Common myeloid progenitor, CD34-positive (primary cell): ENCODE results near the gene NRG3.

Source experiments
- CTCF ChIA-PET: fragments of 350-600 bp; sonication (Branson Sonifier 250); formaldehyde crosslinking; loops from one replicate; lab custom pipeline; 2021; ENCODE audit warnings: antibody characterized with exemption; lab: Charles Lee
- POLR2A ChIA-PET: fragments of 350-600 bp; sonication (Branson Sonifier 250); formaldehyde crosslinking; loops from one replicate; lab custom pipeline; 2021; ENCODE audit warnings: antibody characterized with exemption; lab: Charles Lee
- DNase-seq, 3 donors: peaks; one replicate each; pipeline versions ENCODE4 v3.0.0 to v3.0.0-alpha.2; 2013
- H3K27ac ChIP-seq, 2 experiments: 1 replicate in 1 of 2; 2 replicates in 1 of 2; pipeline ENCODE4 v1.7.0; 2013; ENCODE audit warnings: inconsistent platforms in 2 of 2, low read length in 2 of 2, mild to moderate bottlenecking in 2 of 2, low read depth in 1 of 2, moderate library complexity in 1 of 2; ENCODE audit not compliant: severe bottlenecking in 2 of 2, insufficient read depth in 1 of 2, poor library complexity in 1 of 2
- H3K27me3 ChIP-seq, 5 experiments: replicated peaks in 2 of 5; 1 replicate in 3 of 5; 2 replicates in 2 of 5; pipeline versions ENCODE4 v1.6.1 to v1.7.0; 2013; ENCODE audit warnings: low read length in 4 of 5, mild to moderate bottlenecking in 2 of 5, moderate library complexity in 2 of 5, inconsistent platforms in 1 of 5; ENCODE audit not compliant: insufficient read depth in 5 of 5, control insufficient read depth in 4 of 5
- H3K36me3 ChIP-seq, 4 experiments: 1 replicate in 2 of 4; 2 replicates in 2 of 4; pipeline versions ENCODE4 v1.6.1 to v1.7.0; 2013; ENCODE audit warnings: low read length in 3 of 4, control low read depth in 1 of 4, mild to moderate bottlenecking in 1 of 4; ENCODE audit not compliant: control insufficient read depth in 4 of 4, insufficient read depth in 4 of 4
- H3K4me1 ChIP-seq, 4 experiments: 1 replicate in 3 of 4; 2 replicates in 1 of 4; pipeline versions ENCODE4 v1.6.1 to v1.7.1; 2013; ENCODE audit warnings: low read length in 3 of 4, mild to moderate bottlenecking in 3 of 4, control low read depth in 1 of 4, inconsistent platforms in 1 of 4, moderate library complexity in 1 of 4; ENCODE audit not compliant: control insufficient read depth in 4 of 4, insufficient read depth in 4 of 4; ENCODE audit errors: control extremely low read depth in 1 of 4
- H3K4me3 ChIP-seq, 7 experiments: 1 replicate in 4 of 7; 2 replicates in 3 of 7; pipeline versions ENCODE4 v1.5.1 to v1.7.0; 2013; ENCODE audit warnings: mild to moderate bottlenecking in 7 of 7, low read length in 6 of 7, moderate library complexity in 6 of 7, inconsistent platforms in 2 of 7, low read depth in 2 of 7, control low read depth in 1 of 7; ENCODE audit not compliant: insufficient read depth in 4 of 7, control insufficient read depth in 1 of 7; ENCODE audit errors: extremely low read depth in 1 of 7
- H3K9me3 ChIP-seq, 5 experiments: 1 replicate in 4 of 5; 2 replicates in 1 of 5; pipeline versions ENCODE4 v1.6.1 to v1.7.1; 2013; ENCODE audit warnings: low read length in 4 of 5, mild to moderate bottlenecking in 2 of 5, inconsistent platforms in 1 of 5, low read depth in 1 of 5, moderate library complexity in 1 of 5; ENCODE audit not compliant: control insufficient read depth in 4 of 5, insufficient read depth in 2 of 5; ENCODE audit errors: control extremely low read depth in 1 of 5
- WGBS: methylation state at CpG from one replicate; pipeline ENCODE4 v1.1.5; 2013; ENCODE audit not compliant: insufficient coverage; 5-methylcytosine and 5-hydroxymethylcytosine counted together

The NRG3 gene

DNA sequence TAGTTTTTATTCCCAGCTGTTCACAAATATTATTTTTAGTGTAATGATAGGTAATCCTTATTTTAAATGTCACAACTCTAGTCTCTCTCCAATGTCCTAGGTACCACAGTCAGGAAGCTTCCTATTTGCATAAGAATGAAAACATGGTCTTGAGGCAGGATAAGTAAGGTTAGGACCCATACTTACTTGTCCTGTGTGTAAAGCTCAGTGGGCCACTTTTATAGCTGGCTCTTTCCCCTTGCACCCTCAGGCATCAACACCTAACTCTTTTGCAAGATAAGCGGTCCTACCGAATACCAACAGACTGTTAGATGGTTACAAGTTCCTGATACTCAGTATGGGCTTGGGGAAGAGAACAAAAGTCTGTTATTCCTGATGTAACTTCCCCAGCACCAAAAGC, 986.9 kb downstream of the NRG3 start:
- 90% methylated on average over 2 of the region's 2 CpGs for WGBS
- no peaks in the 10 kb centered on the region for H3K27me3 ChIP-seq
- no peak overlapping the region for H3K4me3 ChIP-seq
- ChIA-PET POLR2A (no interaction called here), CTCF (no interaction called here)
- H3K27ac ChIP-seq: no peak overlapping the region
- no peaks in the 10 kb centered on the region for H3K36me3 ChIP-seq
- H3K9me3 ChIP-seq: no peaks in the 10 kb centered on the region
- H3K4me1 ChIP-seq: no peaks in the 10 kb centered on the region
- no peak for DNase-seq

DNA sequence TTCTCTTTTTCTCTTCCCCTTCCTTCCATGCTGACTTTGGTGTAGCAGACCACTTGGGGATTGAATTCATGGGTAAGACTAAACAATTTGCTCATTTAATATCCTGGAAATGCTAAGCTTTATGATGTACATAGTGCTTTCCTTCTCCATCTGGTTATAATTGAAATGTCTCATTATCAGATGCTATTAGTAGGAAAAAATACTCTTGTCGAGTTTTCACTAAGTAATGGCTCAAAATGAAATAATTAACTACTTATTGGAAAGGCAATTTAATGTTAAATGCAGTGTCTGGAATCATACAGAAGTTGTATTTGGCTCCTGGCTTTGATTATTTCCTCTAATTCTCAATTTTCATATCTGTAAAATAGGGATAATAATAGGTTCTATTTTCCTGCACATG, 990.4 kb downstream of the NRG3 start:
- Histone ChIP-seq H3K27ac (no peak overlapping the region), H3K36me3 (no peaks in the 10 kb centered on the region), H3K4me1 (no peaks in the 10 kb centered on the region), H3K4me3 (no peak overlapping the region), H3K27me3 (no peaks in the 10 kb centered on the region), H3K9me3 (no peaks in the 10 kb centered on the region)
- POLR2A ChIA-PET: no interaction called here
- WGBS: no CpG with 5 or more reads among the region's 1 CpG
- DNase-seq: no peak
- CTCF ChIA-PET: no interaction called here

DNA sequence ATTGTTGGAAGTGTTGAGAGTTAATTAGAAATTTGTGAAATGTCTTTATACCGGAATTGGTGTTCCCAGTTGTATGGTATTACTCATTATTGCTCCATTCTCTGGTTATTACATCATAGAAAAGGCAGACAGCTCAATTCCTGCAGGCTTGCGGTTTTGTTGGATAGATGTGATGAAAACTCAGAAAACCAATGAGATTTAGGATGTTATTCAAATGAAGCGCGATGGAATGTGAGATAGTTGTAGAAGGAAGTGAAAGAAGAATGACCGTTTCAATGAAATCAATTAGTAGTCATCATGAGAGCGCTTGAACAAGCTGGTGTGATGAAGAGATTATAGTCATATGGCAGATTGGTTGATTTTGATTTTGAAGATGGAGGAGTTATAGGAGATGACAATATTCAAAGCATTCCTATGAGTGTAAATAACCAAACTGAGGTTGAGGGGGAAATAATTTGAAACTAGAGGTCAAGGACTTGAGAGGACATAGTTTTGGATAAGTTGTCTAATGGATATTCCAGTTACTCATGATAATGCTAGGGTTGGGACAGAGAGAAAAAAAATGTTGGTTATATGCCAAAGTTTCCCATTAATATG, 991.5 kb downstream of the NRG3 start:
- Histone ChIP-seq H3K36me3 (no peaks in the 10 kb centered on the region), H3K27ac (no peak overlapping the region), H3K9me3 (no peaks in the 10 kb centered on the region), H3K4me3 (no peak overlapping the region), H3K27me3 (no peaks in the 10 kb centered on the region), H3K4me1 (no peaks in the 10 kb centered on the region)
- ChIA-PET POLR2A (no interaction called here), CTCF (no interaction called here)
- no peak for DNase-seq
- 80% methylated on average over 5 of the region's 6 CpGs for WGBS

DNA sequence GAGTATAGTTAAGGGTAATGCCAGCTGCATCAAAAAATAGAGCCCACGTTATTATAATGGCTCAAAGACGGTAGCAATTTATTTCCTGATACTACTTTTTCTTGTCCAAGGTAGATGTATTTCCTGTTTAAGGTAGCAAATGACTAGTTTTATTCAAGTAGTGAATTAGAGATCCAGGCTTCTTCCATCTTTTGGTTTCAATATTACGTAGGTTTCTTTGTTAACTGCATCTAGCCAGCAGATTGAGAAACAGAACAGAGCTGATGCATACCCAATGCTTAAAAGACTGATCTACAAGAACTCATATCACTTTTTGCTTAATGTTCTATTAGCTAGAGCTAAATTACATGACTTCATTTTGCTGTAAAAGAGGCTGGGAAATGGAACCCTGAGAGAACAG, 992.1 kb downstream of the NRG3 start:
- POLR2A ChIA-PET: no interaction called here
- CTCF ChIA-PET: no interaction called here
- H3K27ac ChIP-seq: no peak overlapping the region
- no peaks in the 10 kb centered on the region for H3K9me3 ChIP-seq
- no peaks in the 10 kb centered on the region for H3K4me1 ChIP-seq
- no peaks in the 10 kb centered on the region for H3K36me3 ChIP-seq
- no peak overlapping the region for H3K4me3 ChIP-seq
- 100% methylated on average over 1 of the region's 3 CpGs for WGBS
- DNase-seq: no peak
- H3K27me3 ChIP-seq: no peaks in the 10 kb centered on the region

DNA sequence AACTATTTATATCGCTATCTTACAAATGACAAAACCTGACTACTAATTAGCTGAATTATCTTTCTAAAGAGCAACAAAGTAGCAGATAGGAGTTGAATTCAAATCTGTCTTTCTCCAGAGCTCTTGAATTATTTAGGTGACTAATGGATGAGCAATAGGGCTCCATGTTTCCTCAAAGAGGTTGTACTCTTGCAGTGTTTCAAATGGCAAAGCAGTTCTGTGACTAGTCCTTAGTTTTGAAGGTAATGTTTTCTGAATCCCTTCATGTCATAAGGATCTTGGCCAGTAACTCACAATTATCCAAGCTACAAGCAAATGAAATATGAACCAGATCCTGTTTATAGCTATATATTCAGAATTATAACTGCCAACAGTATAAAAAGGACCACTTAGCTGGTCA, 999.7 kb downstream of the NRG3 start:
- ChIA-PET CTCF (no interaction called here), POLR2A (no interaction called here)
- no peaks in the 10 kb centered on the region for H3K36me3 ChIP-seq
- DNase-seq: no peak
- no peaks in the 10 kb centered on the region for H3K4me1 ChIP-seq
- no peak overlapping the region for H3K4me3 ChIP-seq
- H3K9me3 ChIP-seq: no peaks in the 10 kb centered on the region
- whole genome bisulfite sequencing: no CpG with 5 or more reads among the region's 1 CpG
- no peak overlapping the region for H3K27ac ChIP-seq
- H3K27me3 ChIP-seq: no peaks in the 10 kb centered on the region

DNA sequence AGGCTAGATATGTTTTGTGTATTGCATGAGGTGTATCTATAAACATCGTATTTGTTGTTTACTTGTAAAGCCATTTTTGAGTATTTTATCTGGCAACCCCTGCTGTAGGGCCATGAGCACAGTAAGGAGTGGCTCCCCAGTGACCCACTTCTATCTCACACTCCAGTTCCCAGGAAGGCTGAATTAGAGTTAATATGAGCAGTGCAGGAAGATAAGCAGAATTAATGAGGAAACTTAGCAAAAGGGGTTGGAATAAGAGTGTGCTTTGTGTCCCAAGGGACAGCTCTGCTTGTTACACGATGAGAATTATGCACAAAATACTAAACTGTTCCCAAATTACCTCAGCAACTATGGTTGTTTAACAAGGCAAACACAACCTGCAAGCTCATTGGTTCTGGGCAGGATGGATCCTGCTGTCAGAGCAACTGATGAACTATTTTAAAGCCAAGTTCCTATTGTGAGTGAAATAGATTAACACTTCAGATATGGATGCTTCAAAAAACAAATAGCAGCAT, 1005.8 kb downstream of the NRG3 start:
- H3K36me3 ChIP-seq: no peaks in the 10 kb centered on the region
- no peak overlapping the region for H3K4me3 ChIP-seq
- H3K27ac ChIP-seq: no peak overlapping the region
- WGBS: 92% methylated on average over 2 of the region's 2 CpGs
- DNase-seq: no peak
- H3K27me3 ChIP-seq: no peaks in the 10 kb centered on the region
- ChIA-PET CTCF (no interaction called here), POLR2A (no interaction called here)
- H3K4me1 ChIP-seq: no peaks in the 10 kb centered on the region
- H3K9me3 ChIP-seq: no peaks in the 10 kb centered on the region

DNA sequence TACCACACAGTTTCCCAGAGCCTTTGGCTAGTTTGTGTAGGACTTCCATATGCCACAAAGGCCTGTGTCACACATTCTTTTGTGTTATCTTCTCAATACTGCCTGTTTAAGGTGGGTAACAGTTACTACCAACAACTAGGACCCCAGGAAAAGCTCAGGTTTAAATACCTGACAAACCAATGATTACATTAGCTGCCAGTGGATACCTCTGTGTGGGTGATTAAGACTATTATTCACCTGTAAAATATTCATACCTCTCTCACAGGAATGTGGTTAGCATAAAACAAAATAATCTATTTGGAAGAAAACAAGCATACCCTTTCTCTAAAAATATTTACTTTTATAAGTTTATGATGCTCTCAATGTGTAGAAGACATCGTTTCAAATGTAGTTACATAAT, 1007.7 kb downstream of the NRG3 start:
- WGBS: no CpG with 5 or more reads among the region's 1 CpG
- H3K36me3 ChIP-seq: no peaks in the 10 kb centered on the region
- ChIA-PET CTCF (no interaction called here), POLR2A (no interaction called here)
- no peaks in the 10 kb centered on the region for H3K27me3 ChIP-seq
- no peaks in the 10 kb centered on the region for H3K4me1 ChIP-seq
- no peak overlapping the region for H3K27ac ChIP-seq
- no peak overlapping the region for H3K4me3 ChIP-seq
- DNase-seq: no peak
- H3K9me3 ChIP-seq: no peaks in the 10 kb centered on the region
